MM.1S (cell line): Measurements from ENCODE around the gene C1orf198.

Source experiments
- CTCF ChIP-seq: fragments of 300-600 bp; sonication (generic); IDR thresholded peaks from 2 replicates; pipeline ENCODE4 v1.5.1; 2016; ENCODE audit warnings: antibody characterized with exemption, low read length, mixed read lengths
- EZH2 ChIP-seq: fragments of 300-600 bp; sonication (generic); optimal IDR thresholded peaks from 2 replicates; pipeline ENCODE3; 2017; ENCODE audit warnings: low read depth, mild to moderate bottlenecking, antibody characterized with exemption, low read length, mixed read lengths

GRCh38 chr1:230819976-230820375, 48.3 kb downstream of the C1orf198 start:
- TF ChIP-seq CTCF (no peak), EZH2 (no peak)
